Measurements from ENCODE around the gene HS3ST5. TPM values are rescaled to one million over a fixed set of nuclear protein-coding genes. Genes with fewer than 3 reads are reported as not detected.

The HS3ST5 gene
- total and polyA plus RNA-seq, 10 donors = not detected

DNA sequence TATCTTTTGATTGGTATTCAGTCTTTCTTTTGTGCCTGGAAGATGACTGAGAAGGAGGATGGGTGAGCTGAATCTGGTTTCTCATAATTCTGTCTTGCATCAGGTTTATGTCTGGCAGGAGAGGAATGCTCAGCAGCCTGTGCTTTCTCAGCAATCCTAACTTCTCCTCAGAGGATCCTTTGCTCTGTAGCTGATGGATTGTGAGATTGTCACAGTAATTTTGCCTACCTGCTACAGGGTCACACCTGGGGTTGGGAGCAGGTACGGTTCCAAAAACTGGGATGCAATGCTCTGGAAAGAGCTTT, 2.1 kb upstream of the HS3ST5 start:
- DNase-seq = no peak
- TF ChIP-seq CTCF (IDR thresholded peaks at IDR 0.05 in 8 of 11, conservative IDR thresholded peaks at IDR 0.05 in 3 of 11) (no peak), POLR2AphosphoS5 (IDR thresholded peaks at IDR 0.05) (no peak)
- peaks cover 0 to 69% (median 30%) of the 10 kb centered on the region in 7 donors for H3K27me3 ChIP-seq (replicated peaks in 1 of 7)
- no peak overlapping the region for H3K4me3 ChIP-seq
- no peak overlapping the region for H3K27ac ChIP-seq
- peaks cover 5 to 27% (median 21%) of the 10 kb centered on the region in 6 donors for H3K4me1 ChIP-seq
- WGBS, 5 donors = 66 to 93% (median 85%) methylated on average over 1 of the region's 1 CpG
- no peaks in the 10 kb centered on the region for H3K9me3 ChIP-seq
- intact Hi-C loops (cut with DNase I; ENCODE audit: low total_unique reads) = no loop called here
- H3K36me3 ChIP-seq = no peaks in the 10 kb centered on the region

GRCh38 chr6:114344246-114344970, 1.6 kb upstream of the HS3ST5 start:
- peaks cover 0 to 74% (median 30%) of the 10 kb centered on the region in 7 donors for H3K27me3 ChIP-seq (replicated peaks in 1 of 7)
- H3K27ac ChIP-seq = no peak overlapping the region
- H3K4me3 ChIP-seq = no peak overlapping the region
- no peak for DNase-seq
- TF ChIP-seq POLR2AphosphoS5 (IDR thresholded peaks at IDR 0.05) (no peak), CTCF (IDR thresholded peaks at IDR 0.05 in 8 of 11, conservative IDR thresholded peaks at IDR 0.05 in 3 of 11) (no peak), POLR2A (IDR thresholded peaks at IDR 0.05) (no peak)
- peaks cover 5 to 27% (median 21%) of the 10 kb centered on the region in 6 donors for H3K4me1 ChIP-seq
- 35 to 58% (median 49%) methylated on average over 3 of the region's 3 CpGs for WGBS, 5 donors
- H3K36me3 ChIP-seq = no peaks in the 10 kb centered on the region
- intact Hi-C loops (cut with DNase I; ENCODE audit: low total_unique reads) = no loop called here
- H3K9me3 ChIP-seq = no peaks in the 10 kb centered on the region

DNA sequence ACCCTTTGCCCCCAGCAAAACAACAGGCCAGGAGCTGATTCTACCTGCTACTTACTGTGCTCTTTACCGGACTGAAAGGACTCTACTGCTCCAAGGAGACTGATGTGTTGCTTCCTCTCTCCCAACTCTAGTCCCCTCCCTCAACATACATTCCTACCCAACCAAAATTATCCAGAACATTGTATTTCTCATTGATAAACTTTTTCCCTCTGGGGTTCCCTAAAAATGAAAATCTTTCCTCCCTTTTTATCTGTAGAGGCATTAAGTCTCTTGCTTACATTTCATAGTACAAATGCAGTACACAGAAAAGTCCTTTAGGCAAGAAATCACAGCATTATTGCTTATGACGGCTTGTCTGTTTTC, 940 bp upstream of the HS3ST5 start:
- H3K36me3 ChIP-seq = no peaks in the 10 kb centered on the region
- no peaks in the 10 kb centered on the region for H3K9me3 ChIP-seq
- no peak overlapping the region for H3K4me3 ChIP-seq
- intact Hi-C loops (cut with DNase I; ENCODE audit: low total_unique reads) = no loop called here
- H3K27me3 ChIP-seq (replicated peaks in 1 of 7) = peaks cover 0 to 75% (median 30%) of the 10 kb centered on the region in 7 donors
- WGBS, 5 donors = 11 to 31% (median 22%) methylated on average over 2 of the region's 2 CpGs
- TF ChIP-seq CTCF (IDR thresholded peaks at IDR 0.05 in 8 of 11, conservative IDR thresholded peaks at IDR 0.05 in 3 of 11) = no peak
- no peak for TF ChIP-seq POLR2A (IDR thresholded peaks at IDR 0.05)
- no peak for TF ChIP-seq POLR2AphosphoS5 (IDR thresholded peaks at IDR 0.05)
- peaks cover 5 to 27% (median 21%) of the 10 kb centered on the region in 6 donors for H3K4me1 ChIP-seq
- H3K27ac ChIP-seq = no peak overlapping the region
- DNase-seq = no peak

GRCh38 chr6:114342086-114342825, 567 bp downstream of the HS3ST5 start:
- Histone ChIP-seq H3K27ac (no peak overlapping the region), H3K9me3 (no peaks in the 10 kb centered on the region), H3K27me3 (replicated peaks in 1 of 7) (peaks cover 0 to 75% (median 30%) of the 10 kb centered on the region in 7 donors), H3K4me3 (peak overlapping the region in 7 of 8 donors; percentile 26 to 64 (median 40)), H3K4me1 (peaks cover 5 to 27% (median 21%) of the 10 kb centered on the region in 6 donors), H3K36me3 (no peaks in the 10 kb centered on the region)
- 0 to 2% (median 1%) methylated on average over 54 to 92 of the region's 92 CpGs for WGBS, 5 donors
- no peak for TF ChIP-seq POLR2A (IDR thresholded peaks at IDR 0.05)
- intact Hi-C loops (cut with DNase I; ENCODE audit: low total_unique reads) = no loop called here
- peak; percentile 73 for DNase-seq
